ENCODE measurements around the gene SLX1A. TPM values are rescaled to one million over a fixed set of nuclear protein-coding genes. Genes with fewer than 3 reads are reported as not detected.
A peak's percentile ranks its signal among the peaks of the same experiment; 100 is the strongest.
"Not testable (repeated sequence)": the region's sequence is repeated elsewhere in the genome, so short reads cannot be mapped to it uniquely, and the experiment has no call there.

The SLX1A gene
- total RNA-seq, 2 donors from 2014 or later, result 20.1 to 43.6 TPM

DNA sequence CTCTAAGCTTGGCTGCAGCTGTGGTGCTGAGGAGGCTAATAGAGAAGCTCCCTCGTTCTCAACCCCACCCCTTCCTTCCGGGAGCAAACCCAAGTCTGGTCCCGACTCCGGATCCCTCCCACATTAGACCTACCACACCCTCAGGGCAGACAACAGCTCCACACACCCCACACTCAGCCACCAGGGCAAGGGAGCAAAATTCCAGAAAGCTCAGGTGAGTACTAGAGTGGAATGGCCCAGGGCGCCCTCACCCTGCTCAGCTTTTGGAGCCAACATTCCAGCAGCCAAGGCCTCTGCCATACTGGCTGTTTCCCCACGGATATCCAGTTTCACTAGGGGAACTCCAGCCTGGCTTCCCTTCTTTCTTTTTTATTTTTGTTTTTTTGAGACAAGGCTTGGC is 15.4 kb downstream of the SLX1A start:
- ATAC-seq (ENCODE audit: insufficient number of reproducible peaks, low FRiP score, low read depth); H3K27ac ChIP-seq; H3K27me3 ChIP-seq (replicated peaks; ENCODE audit: insufficient read depth); DNase-seq (ENCODE audit: low spot score); H3K9me3 ChIP-seq; H3K4me3 ChIP-seq; H3K36me3 ChIP-seq; H3K4me1 ChIP-seq (ENCODE audit: control insufficient read depth in 1 of 2, low read depth in 2 of 2): not testable (repeated sequence)

DNA sequence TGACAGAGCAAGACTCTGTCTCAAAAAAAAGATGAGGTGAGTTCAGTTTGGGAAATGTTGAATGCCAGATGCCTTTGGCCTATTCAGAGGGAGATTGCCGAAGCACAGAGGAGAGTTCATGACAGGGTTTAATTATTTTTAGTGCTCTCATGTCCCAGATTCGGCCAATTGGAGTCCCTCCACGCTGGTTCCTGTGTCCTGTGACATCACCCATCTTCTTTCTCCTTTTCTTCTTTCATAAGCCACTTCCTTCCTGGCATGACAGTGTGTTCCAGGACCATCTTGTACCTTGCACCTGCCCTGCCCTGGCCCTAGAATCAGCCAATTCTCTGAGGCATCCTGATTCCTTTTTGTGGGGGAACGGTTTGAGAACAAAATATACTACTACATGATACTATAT is 17.7 kb downstream of the SLX1A start:
- H3K9me3 ChIP-seq; H3K4me3 ChIP-seq; H3K36me3 ChIP-seq; H3K27me3 ChIP-seq (replicated peaks; ENCODE audit: insufficient read depth); DNase-seq (ENCODE audit: low spot score); H3K4me1 ChIP-seq (ENCODE audit: control insufficient read depth in 1 of 2, low read depth in 2 of 2); H3K27ac ChIP-seq; ATAC-seq (ENCODE audit: insufficient number of reproducible peaks, low FRiP score, low read depth): not testable (repeated sequence)

DNA sequence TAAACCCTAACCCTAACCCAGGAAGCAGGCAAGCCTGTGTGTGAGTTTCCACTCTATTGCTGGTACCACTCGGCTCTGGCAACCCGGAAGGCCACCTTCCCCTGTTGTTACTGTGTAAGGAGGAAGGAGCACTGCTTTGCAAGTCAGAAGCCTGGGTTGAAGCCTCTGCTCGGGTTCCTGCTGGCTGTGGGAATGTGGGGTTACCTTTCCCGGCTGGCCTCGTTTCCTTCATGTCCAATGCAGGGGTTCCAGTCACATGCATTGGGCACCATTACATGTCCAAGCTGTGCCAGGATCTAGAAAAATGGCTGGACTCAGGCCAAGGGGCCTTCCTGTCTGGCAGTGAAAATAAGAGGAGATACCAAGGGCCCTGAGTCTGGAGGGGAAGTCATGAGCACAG is 23.4 kb downstream of the SLX1A start:
- not testable (repeated sequence) for H3K27me3 ChIP-seq (replicated peaks; ENCODE audit: insufficient read depth); ATAC-seq (ENCODE audit: insufficient number of reproducible peaks, low FRiP score, low read depth); H3K4me1 ChIP-seq (ENCODE audit: control insufficient read depth in 1 of 2, low read depth in 2 of 2); H3K27ac ChIP-seq; H3K9me3 ChIP-seq; H3K4me3 ChIP-seq; H3K36me3 ChIP-seq
- peak; percentile 1 for DNase-seq (ENCODE audit: low spot score)

Other genes with a start within 250 kb of the SLX1A start
- gene TMEM219, start 231.8 kb upstream of the SLX1A start, total RNA-seq, result 100 to 1,000 TPM in 1 of 2 donors, 10 to 100 TPM in 1; 79.7 to 161 TPM
- gene TAOK2, start 220.0 kb upstream of the SLX1A start, total RNA-seq, result 10 to 100 TPM; 54.6 to 55.0 TPM
- gene HIRIP3, start 198.3 kb upstream of the SLX1A start, total RNA-seq, result 10 to 100 TPM in 1 of 2 donors, 1 to 10 TPM in 1; 6.1 to 17.7 TPM
- gene INO80E, start 197.6 kb upstream of the SLX1A start, total RNA-seq, result 10 to 100 TPM; 67.4 to 81.8 TPM
- gene DOC2A, start 182.8 kb upstream of the SLX1A start, total RNA-seq, result under 1 TPM in 1 of 2 donors, not detected in 1; 0.56 TPM
- gene C16orf92, start 170.7 kb upstream of the SLX1A start, total RNA-seq, result not detected
- gene TLCD3B, start 162.6 kb upstream of the SLX1A start, total RNA-seq, result not detected
- 100 to 1,000 TPM; 569 to 841 TPM for gene ALDOA, start 128.1 kb upstream of the SLX1A start, total RNA-seq
- 10 to 100 TPM; 37.7 to 54.2 TPM for gene PPP4C, start 117.9 kb upstream of the SLX1A start, total RNA-seq
- under 1 TPM in 1 of 2 donors, not detected in 1; 0.56 TPM for gene TBX6, start 102.0 kb upstream of the SLX1A start, total RNA-seq
- gene YPEL3, start 97.7 kb upstream of the SLX1A start, total RNA-seq, result 100 to 1,000 TPM in 1 of 2 donors, 10 to 100 TPM in 1; 69.2 to 105 TPM
- 1 to 10 TPM; 4.6 to 6.0 TPM for gene GDPD3, start 80.3 kb upstream of the SLX1A start, total RNA-seq
- gene MAPK3, start 70.7 kb upstream of the SLX1A start, total RNA-seq, result 100 to 1,000 TPM in 1 of 2 donors, 10 to 100 TPM in 1; 41.3 to 108 TPM
- gene CORO1A, start 10.3 kb upstream of the SLX1A start, total RNA-seq, result 10 to 100 TPM; 78.1 to 87.8 TPM
- 100 to 1,000 TPM in 1 of 2 donors, 10 to 100 TPM in 1; 83.4 to 224 TPM for gene BOLA2B, start 209 bp upstream of the SLX1A start, total RNA-seq
- gene SULT1A3, start 5.4 kb downstream of the SLX1A start, total RNA-seq, result 10 to 100 TPM; 11.1 to 15.6 TPM
- gene NPIPB13, start 54.6 kb downstream of the SLX1A start, total RNA-seq, result 10 to 100 TPM in 1 of 2 donors, 1 to 10 TPM in 1; 6.5 to 14.0 TPM
- 10 to 100 TPM; 31.4 to 52.0 TPM for gene CD2BP2, start 161.4 kb downstream of the SLX1A start, total RNA-seq
- 10 to 100 TPM; 34.5 TPM for gene TBC1D10B, start 176.6 kb downstream of the SLX1A start, total RNA-seq
- under 1 TPM in 1 of 2 donors, not detected in 1; 0.81 TPM for gene MYL11, start 180.9 kb downstream of the SLX1A start, total RNA-seq
- 1 to 10 TPM; 3.0 to 4.2 TPM for gene SEPTIN1, start 188.7 kb downstream of the SLX1A start, total RNA-seq
- 10 to 100 TPM; 10.9 to 11.1 TPM for gene ZNF48, start 201.5 kb downstream of the SLX1A start, total RNA-seq
- 10 to 100 TPM; 21.8 to 25.7 TPM for gene ZNF771, start 213.7 kb downstream of the SLX1A start, total RNA-seq
- gene DCTPP1, start 236.2 kb downstream of the SLX1A start, total RNA-seq, result 10 to 100 TPM; 16.7 to 24.0 TPM